ENCODE results near the gene LAT.

- TF ChIP-seq CTCF (IDR thresholded peaks at IDR 0.05) (no peak), POLR2A (IDR thresholded peaks at IDR 0.05) (no peak)
These were observed 34.0 kb upstream of the LAT start, which contains the start of gene NFATC2IP for GRCh38 chr16:28950648-28951409.
